Astrocyte (in vitro differentiated cells and primary cell): ENCODE measurements around the gene BHLHA15. TPM values are rescaled to one million over a fixed set of nuclear protein-coding genes. Genes with fewer than 3 reads are reported as not detected.

Experiments
- DNase-seq: peaks from one replicate; pipeline ENCODE4 v3.0.0-alpha.2; 2010; ENCODE audit warnings: low read depth
- FAIRE-seq: peaks from 2 replicates; lab custom pipeline; 2011; peaks lifted over from hg19 to GRCh38; lab: Jason Lieb, UNC
- H2AFZ ChIP-seq: 2 replicates; pipeline ENCODE4 v1.6.0; 2012; ENCODE audit warnings: low read depth, low read length, inconsistent platforms
- H3K27ac ChIP-seq: 2 replicates; pipeline ENCODE4 v1.5.1; 2011; ENCODE audit warnings: low read depth, low read length, inconsistent platforms
- H3K27me3 ChIP-seq: 2 replicates; pipeline ENCODE4 v1.6.0; 2011; ENCODE audit warnings: low read length, inconsistent platforms; ENCODE audit not compliant: insufficient read depth
- H3K36me3 ChIP-seq: 2 replicates; pipeline ENCODE4 v1.5.1; 2011; ENCODE audit warnings: low read length, inconsistent platforms; ENCODE audit not compliant: insufficient read depth
- H3K4me1 ChIP-seq: 2 replicates; pipeline ENCODE4 v1.5.1; 2011; ENCODE audit warnings: low read length, inconsistent platforms; ENCODE audit not compliant: insufficient read depth
- H3K4me2 ChIP-seq: 2 replicates; pipeline ENCODE4 v1.6.0; 2012; ENCODE audit warnings: low read length, inconsistent platforms
- H3K4me3 ChIP-seq: 2 replicates; pipeline ENCODE4 v1.5.1; 2011; ENCODE audit warnings: low read depth, mild to moderate bottlenecking, low read length, inconsistent platforms; ENCODE audit not compliant: insufficient read depth
- H3K79me2 ChIP-seq: 2 replicates; pipeline ENCODE4 v1.6.0; 2012; ENCODE audit warnings: mild to moderate bottlenecking, low read length, inconsistent platforms; ENCODE audit not compliant: insufficient read depth
- H3K9ac ChIP-seq: 2 replicates; pipeline ENCODE4 v1.6.0; 2012; ENCODE audit warnings: mild to moderate bottlenecking, low read length, inconsistent platforms
- H3K9me3 ChIP-seq: 2 replicates; pipeline ENCODE4 v1.5.1; 2012; ENCODE audit warnings: low read depth, mild to moderate bottlenecking, low read length, inconsistent platforms; ENCODE audit not compliant: insufficient read depth
- H4K20me1 ChIP-seq: 2 replicates; pipeline ENCODE4 v1.6.0; 2012; ENCODE audit warnings: low read length, inconsistent platforms; ENCODE audit not compliant: insufficient read depth
- H3K27ac Mint-ChIP-seq: one replicate; pipeline ENCODE4 v1.8.0; 2021; ENCODE audit warnings: mild to moderate bottlenecking, mixed read lengths; ENCODE audit not compliant: unreplicated experiment
- H3K27me3 Mint-ChIP-seq: one replicate; pipeline ENCODE4 v1.8.0; 2021; ENCODE audit warnings: low read depth, mixed read lengths; ENCODE audit not compliant: unreplicated experiment
- H3K36me3 Mint-ChIP-seq: one replicate; pipeline ENCODE4 v1.8.0; 2021; ENCODE audit warnings: low read depth, mixed read lengths; ENCODE audit not compliant: unreplicated experiment
- H3K4me1 Mint-ChIP-seq: one replicate; pipeline ENCODE4 v1.8.0; 2021; ENCODE audit warnings: low read depth, mixed read lengths; ENCODE audit not compliant: unreplicated experiment
- H3K4me3 Mint-ChIP-seq: one replicate; pipeline ENCODE4 v1.8.0; 2021; ENCODE audit warnings: mild to moderate bottlenecking, moderate library complexity, mixed read lengths; ENCODE audit not compliant: unreplicated experiment
- H3K9me3 Mint-ChIP-seq: one replicate; pipeline ENCODE4 v1.8.0; 2021; ENCODE audit warnings: mild to moderate bottlenecking, mixed read lengths; ENCODE audit not compliant: unreplicated experiment
- CTCF ChIP-seq: IDR thresholded peaks from 2 replicates; pipeline ENCODE4 v1.5.1; 2011; ENCODE audit warnings: low read depth, mild to moderate bottlenecking, inconsistent platforms, low read length, moderate library complexity; ENCODE audit not compliant: insufficient read depth
- EZH2 ChIP-seq: IDR thresholded peaks from 2 replicates; pipeline ENCODE4 v1.6.1; 2012; ENCODE audit warnings: mild to moderate bottlenecking, low read length, inconsistent platforms; ENCODE audit not compliant: insufficient read depth
- total RNA-seq: library from RNA; stranded (reverse); gene quantifications from 2 replicates; pipeline ENCODE4 v1.2.1, GENCODE V29; 2021

BHLHA15 gene
- total RNA-seq, 1 donor from 2014 or later, result 0.57 TPM

GRCh38 chr7:98249106-98249505 is 37.9 kb downstream of the BHLHA15 start:
- H3K27me3 Mint-ChIP-seq, result peaks cover 2% of the 10 kb centered on the region

GRCh38 chr7:98250789-98251188 is 39.5 kb downstream of the BHLHA15 start:
- peaks cover 41% of the 10 kb centered on the region for H3K79me2 ChIP-seq
- peak overlapping the region; percentile 95 for H3K4me2 ChIP-seq
- no peaks in the 10 kb centered on the region for H3K9me3 Mint-ChIP-seq
- no peak for FAIRE-seq
- H3K4me1 Mint-ChIP-seq, result peaks cover 12% of the 10 kb centered on the region
- no peaks in the 10 kb centered on the region for H3K27me3 ChIP-seq
- H3K4me1 ChIP-seq, result peaks cover 5% of the 10 kb centered on the region
- peaks cover 2% of the 10 kb centered on the region for H3K27me3 Mint-ChIP-seq
- no peaks in the 10 kb centered on the region for H3K9me3 ChIP-seq
- no peak for DNase-seq
- no peaks in the 10 kb centered on the region for H3K36me3 ChIP-seq
- no peak overlapping the region for H3K4me3 ChIP-seq
- peaks cover 3% of the 10 kb centered on the region for H3K36me3 Mint-ChIP-seq
- H3K9ac ChIP-seq, result peak overlapping the region; percentile 88
- H3K4me3 Mint-ChIP-seq, result peak overlapping the region; percentile 93
- H4K20me1 ChIP-seq, result no peaks in the 10 kb centered on the region
- no peak overlapping the region for H2AFZ ChIP-seq
- no peak overlapping the region for H3K27ac ChIP-seq
- TF ChIP-seq EZH2, result no peak
- no peak overlapping the region for H3K27ac Mint-ChIP-seq

More at GRCh38 chr7:98249106-98249505, 37.9 kb downstream of the BHLHA15 start:
- peaks cover 5% of the 10 kb centered on the region for H3K4me1 ChIP-seq
- H3K27ac Mint-ChIP-seq, result no peak overlapping the region
- peaks cover 36% of the 10 kb centered on the region for H3K79me2 ChIP-seq
- no peaks in the 10 kb centered on the region for H3K36me3 ChIP-seq
- no peaks in the 10 kb centered on the region for H3K27me3 ChIP-seq
- H3K9me3 Mint-ChIP-seq, result no peaks in the 10 kb centered on the region
- H3K9me3 ChIP-seq, result no peaks in the 10 kb centered on the region
- H3K36me3 Mint-ChIP-seq, result peaks cover 5% of the 10 kb centered on the region
- TF ChIP-seq CTCF, result no peak
- no peak for TF ChIP-seq EZH2
- H3K4me3 Mint-ChIP-seq, result no peak overlapping the region
- no peak overlapping the region for H2AFZ ChIP-seq
- H3K4me3 ChIP-seq, result no peak overlapping the region
- peaks cover 12% of the 10 kb centered on the region for H3K4me1 Mint-ChIP-seq
- no peak for DNase-seq
- no peak overlapping the region for H3K4me2 ChIP-seq
- no peak for FAIRE-seq
- H3K27ac ChIP-seq, result no peak overlapping the region
- no peak overlapping the region for H3K9ac ChIP-seq
- no peaks in the 10 kb centered on the region for H4K20me1 ChIP-seq

- peaks cover 3% of the 10 kb centered on the region for H3K36me3 Mint-ChIP-seq
- Histone ChIP-seq H3K27ac (no peak overlapping the region), H3K9ac (peak overlapping the region; percentile 88), H2AFZ (peak overlapping the region; percentile 97), H3K4me1 (peaks cover 5% of the 10 kb centered on the region), H3K4me3 (peak overlapping the region; percentile 79), H3K9me3 (no peaks in the 10 kb centered on the region), H3K36me3 (no peaks in the 10 kb centered on the region), H3K27me3 (no peaks in the 10 kb centered on the region), H3K79me2 (peaks cover 41% of the 10 kb centered on the region), H4K20me1 (no peaks in the 10 kb centered on the region), H3K4me2 (peak overlapping the region; percentile 95)
- peaks cover 2% of the 10 kb centered on the region for H3K27me3 Mint-ChIP-seq
- no peaks in the 10 kb centered on the region for H3K9me3 Mint-ChIP-seq
- no peak for TF ChIP-seq EZH2
- no peak for TF ChIP-seq CTCF
- H3K4me3 Mint-ChIP-seq, result peak overlapping the region; percentile 93
- no peak overlapping the region for H3K27ac Mint-ChIP-seq
- DNase-seq (no peak), FAIRE-seq (no peak)
- H3K4me1 Mint-ChIP-seq, result peaks cover 12% of the 10 kb centered on the region
Measured at GRCh38 chr7:98251231-98251600, 40.0 kb downstream of the BHLHA15 start.
